22Rv1 (cell line): Measurements from ENCODE around the gene FMN1.

ENCODE experiments used
- H3K27ac ChIP-seq: fragments of 450-650 bp; 2 replicates; pipeline ENCODE4 v1.5.1; 2017
- CTCF ChIP-seq: fragments of 450-650 bp; IDR thresholded peaks from 2 replicates; pipeline ENCODE4 v1.5.1; 2017; ENCODE audit warnings: mild to moderate bottlenecking
- ZFX ChIP-seq: fragments of 450-650 bp; IDR thresholded peaks from 2 replicates; pipeline ENCODE4 v1.6.1; 2017; ENCODE audit warnings: antibody characterized with exemption, borderline replicate concordance

The FMN1 gene

GRCh38 chr15:33234020-33234461, 39.5 kb upstream of the FMN1 start:
- no peak overlapping the region for H3K27ac ChIP-seq
- TF ChIP-seq CTCF, result peak; percentile 46
- no peak for TF ChIP-seq ZFX

GRCh38 chr15:33226559-33227181, 32.2 kb upstream of the FMN1 start:
- TF ChIP-seq ZFX (no peak), CTCF (peak; percentile 70)
- no peak overlapping the region for H3K27ac ChIP-seq

GRCh38 chr15:33218071-33218491, 23.6 kb upstream of the FMN1 start:
- TF ChIP-seq CTCF, result no peak
- TF ChIP-seq ZFX, result no peak
- no peak overlapping the region for H3K27ac ChIP-seq

GRCh38 chr15:33215941-33216872, 21.7 kb upstream of the FMN1 start:
- no peak overlapping the region for H3K27ac ChIP-seq
- TF ChIP-seq CTCF (peak; percentile 74), ZFX (no peak)

- TF ChIP-seq CTCF (no peak), ZFX (no peak)
- H3K27ac ChIP-seq, result no peak overlapping the region
Observed at GRCh38 chr15:33211176-33211808, 16.8 kb upstream of the FMN1 start.

- H3K27ac ChIP-seq, result no peak overlapping the region
- TF ChIP-seq ZFX (no peak), CTCF (no peak)
Observed at GRCh38 chr15:33209575-33210481, 15.3 kb upstream of the FMN1 start.
